Measurements from ENCODE around the gene SLC4A1.

SLC4A1 gene

GRCh38 chr17:44267818-44268490, at the start of gene SLC4A1:
TSS of gene SLC4A1 (minus strand) at chr17:44268135. CDS start at chr17:44262866, 5,269 bp downstream.
- no peak for DNase-seq

GRCh38 chr17:44317545-44317944, 49.6 kb upstream of the SLC4A1 start:
- no peak for DNase-seq

- no peak for DNase-seq
Measured at GRCh38 chr17:44315760-44316731, 48.1 kb upstream of the SLC4A1 start.

- peak; percentile 46 for DNase-seq
Measured at GRCh38 chr17:44314869-44315661, 47.1 kb upstream of the SLC4A1 start.

GRCh38 chr17:44314524-44314868, 46.6 kb upstream of the SLC4A1 start:
- no peak for DNase-seq

GRCh38 chr17:44314031-44314430, 46.1 kb upstream of the SLC4A1 start:
- DNase-seq = no peak

GRCh38 chr17:44312396-44313104, 44.6 kb upstream of the SLC4A1 start:
- no peak for DNase-seq

GRCh38 chr17:44311562-44312181, 43.7 kb upstream of the SLC4A1 start:
- DNase-seq = no peak

- no peak for DNase-seq
Measured at GRCh38 chr17:44310609-44311376, 42.9 kb upstream of the SLC4A1 start.

- DNase-seq = no peak
Measured at GRCh38 chr17:44310188-44310587, 42.3 kb upstream of the SLC4A1 start.

GRCh38 chr17:44309472-44309871, 41.5 kb upstream of the SLC4A1 start:
- no peak for DNase-seq

- DNase-seq = no peak
Measured at GRCh38 chr17:44308865-44309264, 40.9 kb upstream of the SLC4A1 start.

- peak; percentile 92 for DNase-seq
Measured at GRCh38 chr17:44308320-44308818, 40.4 kb upstream of the SLC4A1 start, which contains the start of gene RUNDC3A. TSS of gene RUNDC3A (plus strand) at chr17:44308601. CDS start at chr17:44308833, 232 bp downstream.

GRCh38 chr17:44307387-44308186, 39.7 kb upstream of the SLC4A1 start:
- no peak for DNase-seq

- no peak for DNase-seq
Measured at GRCh38 chr17:44304651-44305050, 36.7 kb upstream of the SLC4A1 start.

- no peak for DNase-seq
Measured at GRCh38 chr17:44297975-44298374, 30.0 kb upstream of the SLC4A1 start.

GRCh38 chr17:44293509-44294226, 25.7 kb upstream of the SLC4A1 start:
- no peak for DNase-seq

GRCh38 chr17:44287651-44288050, 19.7 kb upstream of the SLC4A1 start:
- no peak for DNase-seq

GRCh38 chr17:44284024-44284400, 16.1 kb upstream of the SLC4A1 start:
- no peak for DNase-seq

All from activated T-cell treated with anti-CD3 and anti-CD28 coated beads, Interleukin-2, amount 50 U/mL, for 1 hour (primary cell).